ENCODE results near the gene ARFIP1. TPM values are rescaled to one million over a fixed set of nuclear protein-coding genes. Genes with fewer than 3 reads are reported as not detected.

Gene ARFIP1, protein sequence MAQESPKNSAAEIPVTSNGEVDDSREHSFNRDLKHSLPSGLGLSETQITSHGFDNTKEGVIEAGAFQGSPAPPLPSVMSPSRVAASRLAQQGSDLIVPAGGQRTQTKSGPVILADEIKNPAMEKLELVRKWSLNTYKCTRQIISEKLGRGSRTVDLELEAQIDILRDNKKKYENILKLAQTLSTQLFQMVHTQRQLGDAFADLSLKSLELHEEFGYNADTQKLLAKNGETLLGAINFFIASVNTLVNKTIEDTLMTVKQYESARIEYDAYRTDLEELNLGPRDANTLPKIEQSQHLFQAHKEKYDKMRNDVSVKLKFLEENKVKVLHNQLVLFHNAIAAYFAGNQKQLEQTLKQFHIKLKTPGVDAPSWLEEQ
- total RNA-seq: 50.9 and 51.4 TPM in 2 replicates

GRCh38 chr4:152779513-152780266 lies at the start of gene ARFIP1, which contains the start of gene TIGD4:
ARFIP1 (plus strand) TSS chr4:152779954; CDS start chr4:152829634, 49,680 bp downstream.
TIGD4 (minus strand) TSS chr4:152779730; CDS start chr4:152771004, 8,726 bp downstream.

GRCh38 chr4:152935631-152936445 lies 156.1 kb downstream of the ARFIP1 start, which contains the start of gene FHDC1:
FHDC1 (plus strand) TSS chr4:152936323; CDS start chr4:152943058, 6,735 bp downstream.

Other genes with a start within 250 kb of the ARFIP1 start
- gene FBXW7, start 243.9 kb upstream of the ARFIP1 start, total RNA-seq: 64.1 and 95.0 TPM in 2 replicates
- gene TMEM154, start 100.0 kb upstream of the ARFIP1 start, total RNA-seq: 10.0 and 15.4 TPM in 2 replicates
- gene TIGD4, start 224 bp upstream of the ARFIP1 start, total RNA-seq: 0.22 and 0.50 TPM in 2 replicates
- gene FHDC1, start 156.4 kb downstream of the ARFIP1 start, total RNA-seq: 0.11 and 0.25 TPM in 2 replicates